Panc1 (cell line): Measurements from ENCODE around the gene TMEM121B. TPM values are rescaled to one million over a fixed set of nuclear protein-coding genes. Genes with fewer than 3 reads are reported as not detected.

ENCODE experiments used
- ATAC-seq: fragments of 200-7000 bp; cut with Tn5 transposase; 2 replicates; pipeline ENCODE4 v1.9.1; 2020; ENCODE audit warnings: mild to moderate bottlenecking, moderate library complexity
- BruUV-seq: library from RNA; stranded (reverse); fragments of 400-500 nt; replicated peaks from 2 replicates; lab custom pipeline; 2021; lab: Mats Ljungman, UMichigan
- CTCF ChIA-PET: fragments of 300-600 bp; sonication (Branson Sonifier 250); formaldehyde crosslinking; loops from one replicate; lab custom pipeline; 2022; ENCODE audit warnings: antibody characterized with exemption; lab: Charles Lee
- POLR2A ChIA-PET: fragments of 300-600 bp; sonication (Branson Sonifier 250); formaldehyde crosslinking; loops from one replicate; lab custom pipeline; 2022; ENCODE audit warnings: antibody characterized with exemption; lab: Charles Lee
- DNase-seq: peaks from one replicate; pipeline ENCODE4 v3.0.0-alpha.2; 2010; ENCODE audit warnings: low read depth, low spot score
- H3K27ac ChIP-seq: 2 replicates; pipeline ENCODE4 v1.5.1; 2011; ENCODE audit warnings: mild to moderate bottlenecking, low read length, inconsistent platforms
- H3K27me3 ChIP-seq: fragments of 200-500 bp; sonication (Bioruptor generic); 2 replicates; pipeline ENCODE4 v1.6.0; 2014; ENCODE audit warnings: low read length, inconsistent platforms; ENCODE audit not compliant: control insufficient read depth, insufficient read depth
- H3K36me3 ChIP-seq: fragments of 200-500 bp; sonication (Bioruptor generic); 2 replicates; pipeline ENCODE4 v1.5.1; 2014; ENCODE audit warnings: inconsistent platforms, mild to moderate bottlenecking, low read length, moderate library complexity; ENCODE audit not compliant: control insufficient read depth, insufficient read depth
- H3K4me1 ChIP-seq: 2 replicates; pipeline ENCODE4 v1.5.1; 2011; ENCODE audit warnings: inconsistent platforms, mild to moderate bottlenecking, low read length, moderate library complexity; ENCODE audit not compliant: control insufficient read depth, insufficient read depth
- H3K4me3 ChIP-seq, 2 experiments: 2 replicates each; pipeline ENCODE4 v1.5.1; 2011 to 2012; ENCODE audit warnings: low read depth in 2 of 2, low read length in 2 of 2, mild to moderate bottlenecking in 2 of 2, inconsistent platforms in 1 of 2, moderate library complexity in 1 of 2
- H3K9me3 ChIP-seq: fragments of 200-500 bp; sonication (Bioruptor generic); 2 replicates; pipeline ENCODE4 v1.5.1; 2014; ENCODE audit warnings: low read depth, mild to moderate bottlenecking, inconsistent platforms, low read length, moderate library complexity; ENCODE audit not compliant: control insufficient read depth, insufficient read depth
- POLR2AphosphoS5 ChIP-seq: IDR thresholded peaks from 2 replicates; pipeline ENCODE4 v1.6.1; 2012; ENCODE audit warnings: mild to moderate bottlenecking, low read depth, low read length, moderate library complexity
- SIN3A ChIP-seq: IDR thresholded peaks from 2 replicates; pipeline ENCODE4 v1.6.1; 2012; ENCODE audit warnings: low read depth, mild to moderate bottlenecking, low read length, moderate library complexity, borderline replicate concordance; ENCODE audit not compliant: insufficient read depth
- TCF7L2 ChIP-seq: IDR thresholded peaks from 2 replicates; pipeline ENCODE4 v1.6.1; 2011; ENCODE audit warnings: mild to moderate bottlenecking, low read depth, low read length, inconsistent platforms
- in situ Hi-C: cut with HindIII; loops from 2 replicates; pipeline ENCODE4 v1.10.0; 2016; ENCODE audit warnings: low sequenced_read_pairs, low pct_unique_long_range_greater_than_20kb
- intact Hi-C: fragments of 100-400 bp; cut with micrococcal nuclease; formaldehyde crosslinking; loops from one replicate; pipeline ENCODE4 v1.10.0; 2022; ENCODE audit not compliant: unreplicated experiment
- total RNA-seq: library from RNA; stranded (reverse); gene quantifications from one replicate; pipeline ENCODE4 v1.2.1, GENCODE V29; 2021; ENCODE audit not compliant: unreplicated experiment
- TF ChIP-seq, protein P1 (sequence below): fragments of 450-650 bp; IDR thresholded peaks from 2 replicates; pipeline ENCODE4 v1.5.1; 2017; ENCODE audit warnings: mild to moderate bottlenecking
- TF ChIP-seq, protein P2 (sequence below), 2 experiments: IDR thresholded peaks; 2 replicates each; pipeline ENCODE4 v1.6.1; 2011 to 2012; ENCODE audit warnings: low read depth in 2 of 2, control low read depth in 1 of 2, low read length in 1 of 2, mild to moderate bottlenecking in 1 of 2, moderate library complexity in 1 of 2; ENCODE audit not compliant: insufficient read depth in 1 of 2

Gene TMEM121B
- total RNA-seq, 1 experiment from 2014 or later, result 0.44 TPM

DNA sequence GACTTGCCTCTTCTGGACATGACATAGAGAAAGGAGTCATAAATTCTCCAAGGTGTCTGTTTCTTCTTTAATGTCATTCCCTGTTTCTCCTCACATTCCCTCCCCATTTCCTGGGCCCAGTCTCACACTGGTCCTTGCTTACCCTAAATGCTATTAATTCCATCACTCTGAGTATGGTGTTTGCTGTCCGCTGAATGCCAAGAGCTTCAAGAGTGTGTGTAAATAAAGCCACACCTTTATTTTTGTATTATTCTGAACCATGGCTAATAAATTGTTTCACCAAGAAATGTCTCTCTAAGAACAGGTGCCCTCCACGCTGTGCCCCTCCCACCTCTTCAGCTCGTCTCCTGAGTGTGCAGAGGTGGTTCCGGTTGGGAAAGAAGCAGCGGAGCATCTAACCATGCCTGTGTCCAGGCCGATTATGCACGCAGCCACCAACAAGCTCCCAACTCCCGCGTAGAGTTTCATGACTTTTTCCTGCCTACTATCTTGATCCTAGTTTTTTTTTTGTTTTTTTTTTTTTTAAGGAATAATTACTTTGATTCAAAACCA, 8.6 kb downstream of the TMEM121B start:
- POLR2A ChIA-PET, result interaction anchor here (0.5 kb wide), 1 partner anchor 42 kb away, joined by 5 read pairs; no protein-coding TSS in a partner anchor
- intact Hi-C loops, result no loop called here

DNA sequence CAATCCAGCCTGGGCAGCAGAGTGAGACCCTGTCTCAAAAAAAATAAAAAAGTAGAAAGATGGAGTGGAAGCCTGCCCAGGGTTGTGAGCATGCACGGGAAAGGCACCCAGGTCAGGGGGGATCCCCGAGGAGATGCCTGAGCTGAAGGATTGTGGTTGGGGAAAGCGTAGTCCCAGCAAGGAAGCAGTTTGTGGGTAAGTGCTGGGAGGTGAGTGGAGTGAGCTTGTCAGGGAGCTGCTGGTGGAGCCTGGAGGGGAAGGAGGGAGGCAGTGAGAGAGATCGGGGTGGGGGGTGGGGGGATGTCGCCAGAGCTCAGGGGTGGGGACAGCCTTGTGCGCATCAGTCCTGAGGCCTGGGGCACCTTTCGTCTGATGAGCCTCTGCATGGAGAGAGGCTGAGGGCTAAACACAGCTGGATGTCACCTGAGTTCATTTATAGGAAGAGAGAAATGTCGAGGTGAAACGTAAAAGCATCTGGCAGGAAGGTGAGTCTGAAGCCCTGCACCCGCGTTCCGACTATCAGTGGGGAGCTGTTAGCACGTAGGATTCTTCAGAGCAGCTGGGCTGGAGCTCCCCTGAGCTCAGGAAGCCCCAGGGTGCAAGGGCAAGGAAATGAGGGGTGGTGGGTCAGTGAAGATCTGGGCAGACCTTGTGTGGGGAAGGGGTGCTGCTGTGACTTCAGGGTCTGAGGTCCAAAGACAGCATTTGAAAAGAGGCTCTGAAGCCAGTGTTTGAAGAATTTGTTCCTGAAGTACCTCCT, 10.2 kb downstream of the TMEM121B start:
- DNase-seq (no peak), ATAC-seq (no peak)
- TF ChIP-seq TCF7L2 (no peak), SIN3A (no peak), POLR2AphosphoS5 (no peak)
- TF ChIP-seq, protein P1, sequence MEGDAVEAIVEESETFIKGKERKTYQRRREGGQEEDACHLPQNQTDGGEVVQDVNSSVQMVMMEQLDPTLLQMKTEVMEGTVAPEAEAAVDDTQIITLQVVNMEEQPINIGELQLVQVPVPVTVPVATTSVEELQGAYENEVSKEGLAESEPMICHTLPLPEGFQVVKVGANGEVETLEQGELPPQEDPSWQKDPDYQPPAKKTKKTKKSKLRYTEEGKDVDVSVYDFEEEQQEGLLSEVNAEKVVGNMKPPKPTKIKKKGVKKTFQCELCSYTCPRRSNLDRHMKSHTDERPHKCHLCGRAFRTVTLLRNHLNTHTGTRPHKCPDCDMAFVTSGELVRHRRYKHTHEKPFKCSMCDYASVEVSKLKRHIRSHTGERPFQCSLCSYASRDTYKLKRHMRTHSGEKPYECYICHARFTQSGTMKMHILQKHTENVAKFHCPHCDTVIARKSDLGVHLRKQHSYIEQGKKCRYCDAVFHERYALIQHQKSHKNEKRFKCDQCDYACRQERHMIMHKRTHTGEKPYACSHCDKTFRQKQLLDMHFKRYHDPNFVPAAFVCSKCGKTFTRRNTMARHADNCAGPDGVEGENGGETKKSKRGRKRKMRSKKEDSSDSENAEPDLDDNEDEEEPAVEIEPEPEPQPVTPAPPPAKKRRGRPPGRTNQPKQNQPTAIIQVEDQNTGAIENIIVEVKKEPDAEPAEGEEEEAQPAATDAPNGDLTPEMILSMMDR, result no peak
- TF ChIP-seq, protein P2, sequence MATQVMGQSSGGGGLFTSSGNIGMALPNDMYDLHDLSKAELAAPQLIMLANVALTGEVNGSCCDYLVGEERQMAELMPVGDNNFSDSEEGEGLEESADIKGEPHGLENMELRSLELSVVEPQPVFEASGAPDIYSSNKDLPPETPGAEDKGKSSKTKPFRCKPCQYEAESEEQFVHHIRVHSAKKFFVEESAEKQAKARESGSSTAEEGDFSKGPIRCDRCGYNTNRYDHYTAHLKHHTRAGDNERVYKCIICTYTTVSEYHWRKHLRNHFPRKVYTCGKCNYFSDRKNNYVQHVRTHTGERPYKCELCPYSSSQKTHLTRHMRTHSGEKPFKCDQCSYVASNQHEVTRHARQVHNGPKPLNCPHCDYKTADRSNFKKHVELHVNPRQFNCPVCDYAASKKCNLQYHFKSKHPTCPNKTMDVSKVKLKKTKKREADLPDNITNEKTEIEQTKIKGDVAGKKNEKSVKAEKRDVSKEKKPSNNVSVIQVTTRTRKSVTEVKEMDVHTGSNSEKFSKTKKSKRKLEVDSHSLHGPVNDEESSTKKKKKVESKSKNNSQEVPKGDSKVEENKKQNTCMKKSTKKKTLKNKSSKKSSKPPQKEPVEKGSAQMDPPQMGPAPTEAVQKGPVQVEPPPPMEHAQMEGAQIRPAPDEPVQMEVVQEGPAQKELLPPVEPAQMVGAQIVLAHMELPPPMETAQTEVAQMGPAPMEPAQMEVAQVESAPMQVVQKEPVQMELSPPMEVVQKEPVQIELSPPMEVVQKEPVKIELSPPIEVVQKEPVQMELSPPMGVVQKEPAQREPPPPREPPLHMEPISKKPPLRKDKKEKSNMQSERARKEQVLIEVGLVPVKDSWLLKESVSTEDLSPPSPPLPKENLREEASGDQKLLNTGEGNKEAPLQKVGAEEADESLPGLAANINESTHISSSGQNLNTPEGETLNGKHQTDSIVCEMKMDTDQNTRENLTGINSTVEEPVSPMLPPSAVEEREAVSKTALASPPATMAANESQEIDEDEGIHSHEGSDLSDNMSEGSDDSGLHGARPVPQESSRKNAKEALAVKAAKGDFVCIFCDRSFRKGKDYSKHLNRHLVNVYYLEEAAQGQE (IDR thresholded peaks at IDR 0.05; ENCODE audit: insufficient read depth in 1 of 2, low read depth in 2 of 2, low read length in 1 of 2), result no peak
- Histone ChIP-seq H3K27me3 (no peaks in the 10 kb centered on the region), H3K36me3 (no peaks in the 10 kb centered on the region), H3K27ac (no peak overlapping the region), H3K4me1 (no peaks in the 10 kb centered on the region), H3K9me3 (no peaks in the 10 kb centered on the region), H3K4me3 (no peak overlapping the region)
- ChIA-PET CTCF (no interaction called here), POLR2A (no interaction called here)
- BruUV-seq, result no TSS peak
- intact Hi-C loops (no loop called here), in situ Hi-C loops (no loop called here)

More for the DNA sequence above, 8.6 kb downstream of the TMEM121B start:
- no peak for TF ChIP-seq TCF7L2
- TF ChIP-seq, protein P2 (IDR thresholded peaks at IDR 0.05; ENCODE audit: insufficient read depth in 1 of 2, low read depth in 2 of 2, low read length in 1 of 2), result no peak
- no peak for TF ChIP-seq POLR2AphosphoS5
- no peak for TF ChIP-seq SIN3A
- TF ChIP-seq, protein P1, result no peak
- Histone ChIP-seq H3K27ac (no peak overlapping the region), H3K4me1 (no peaks in the 10 kb centered on the region), H3K9me3 (no peaks in the 10 kb centered on the region), H3K27me3 (no peaks in the 10 kb centered on the region), H3K36me3 (no peaks in the 10 kb centered on the region), H3K4me3 (no peak overlapping the region)
- DNase-seq (no peak), ATAC-seq (no peak)
- CTCF ChIA-PET, result no interaction called here
- BruUV-seq, result no TSS peak
- in situ Hi-C loops, result no loop called here
